ENCODE results near the gene NXPH2.

The NXPH2 gene

GRCh38 chr2:138766464-138766863, 13.7 kb downstream of the NXPH2 start:
- Histone ChIP-seq H2AFZ (ENCODE audit: low read depth, low read length, severe bottlenecking) (no peak overlapping the region), H3K9ac (ENCODE audit: low read length) (no peak overlapping the region), H3K79me2 (ENCODE audit: insufficient read depth, low read length) (no peaks in the 10 kb centered on the region), H3K4me2 (ENCODE audit: low read depth, low read length, poor library complexity, severe bottlenecking) (no peak overlapping the region), H3K9me3 (ENCODE audit: insufficient read depth, low read length) (no peaks in the 10 kb centered on the region), H4K20me1 (ENCODE audit: low read depth, low read length) (no peaks in the 10 kb centered on the region), H3K27me3 (ENCODE audit: low read length) (no peaks in the 10 kb centered on the region), H3K36me3 (ENCODE audit: low read length) (no peaks in the 10 kb centered on the region), H3K9me2 (replicated peaks; ENCODE audit: insufficient read depth, low read length) (no peaks in the 10 kb centered on the region), H3K27ac (ENCODE audit: low read depth, low read length) (no peak overlapping the region), H3K4me3 (ENCODE audit: insufficient read depth, low read length, poor library complexity, severe bottlenecking) (no peak overlapping the region), H3F3A (ENCODE audit: insufficient read depth) (no peaks in the 10 kb centered on the region)
- TF ChIP-seq CTCF (IDR thresholded peaks at IDR 0.05; ENCODE audit: insufficient read depth, low read length, poor library complexity, severe bottlenecking) (no peak), EZH2phosphoT487 (conservative IDR thresholded peaks at IDR 0.05; ENCODE audit: low read length) (no peak)

- H3K9ac ChIP-seq (ENCODE audit: low read length): no peak overlapping the region
- no peak overlapping the region for H3K27ac ChIP-seq (ENCODE audit: low read depth, low read length)
- H3K9me3 ChIP-seq (ENCODE audit: insufficient read depth, low read length): no peaks in the 10 kb centered on the region
- no peaks in the 10 kb centered on the region for H3K9me2 ChIP-seq (replicated peaks; ENCODE audit: insufficient read depth, low read length)
- H3F3A ChIP-seq (ENCODE audit: insufficient read depth): no peaks in the 10 kb centered on the region
- no peaks in the 10 kb centered on the region for H3K27me3 ChIP-seq (ENCODE audit: low read length)
- H4K20me1 ChIP-seq (ENCODE audit: low read depth, low read length): no peaks in the 10 kb centered on the region
- TF ChIP-seq CTCF (IDR thresholded peaks at IDR 0.05; ENCODE audit: insufficient read depth, low read length, poor library complexity, severe bottlenecking) (no peak), EZH2phosphoT487 (conservative IDR thresholded peaks at IDR 0.05; ENCODE audit: low read length) (no peak)
- H3K79me2 ChIP-seq (ENCODE audit: insufficient read depth, low read length): no peaks in the 10 kb centered on the region
- H2AFZ ChIP-seq (ENCODE audit: low read depth, low read length, severe bottlenecking): no peak overlapping the region
- no peak overlapping the region for H3K4me3 ChIP-seq (ENCODE audit: insufficient read depth, low read length, poor library complexity, severe bottlenecking)
- no peaks in the 10 kb centered on the region for H3K36me3 ChIP-seq (ENCODE audit: low read length)
- no peak overlapping the region for H3K4me2 ChIP-seq (ENCODE audit: low read depth, low read length, poor library complexity, severe bottlenecking)
Observed at GRCh38 chr2:138763971-138764370, 16.2 kb downstream of the NXPH2 start.

- Histone ChIP-seq H3K27ac (ENCODE audit: low read depth, low read length) (no peak overlapping the region), H3K9me2 (replicated peaks; ENCODE audit: insufficient read depth, low read length) (no peaks in the 10 kb centered on the region), H2AFZ (ENCODE audit: low read depth, low read length, severe bottlenecking) (no peak overlapping the region), H3K4me3 (ENCODE audit: insufficient read depth, low read length, poor library complexity, severe bottlenecking) (no peak overlapping the region), H3K36me3 (ENCODE audit: low read length) (no peaks in the 10 kb centered on the region), H3K9me3 (ENCODE audit: insufficient read depth, low read length) (no peaks in the 10 kb centered on the region), H3K9ac (ENCODE audit: low read length) (no peak overlapping the region), H3F3A (ENCODE audit: insufficient read depth) (no peaks in the 10 kb centered on the region), H3K4me2 (ENCODE audit: low read depth, low read length, poor library complexity, severe bottlenecking) (no peak overlapping the region), H3K79me2 (ENCODE audit: insufficient read depth, low read length) (no peaks in the 10 kb centered on the region), H3K27me3 (ENCODE audit: low read length) (no peaks in the 10 kb centered on the region), H4K20me1 (ENCODE audit: low read depth, low read length) (no peaks in the 10 kb centered on the region)
- TF ChIP-seq CTCF (IDR thresholded peaks at IDR 0.05; ENCODE audit: insufficient read depth, low read length, poor library complexity, severe bottlenecking) (no peak), EZH2phosphoT487 (conservative IDR thresholded peaks at IDR 0.05; ENCODE audit: low read length) (no peak)
Observed at GRCh38 chr2:138762533-138762932, 17.7 kb downstream of the NXPH2 start.
